IPS-15b (cell line): ENCODE results near the gene LUM.

Experiments
- H3K27me3 ChIP-seq: one replicate; pipeline ENCODE4 v1.6.1; 2013; ENCODE audit warnings: low read length; ENCODE audit not compliant: control insufficient read depth, insufficient read depth
- H3K36me3 ChIP-seq: one replicate; pipeline ENCODE4 v1.6.1; 2013; ENCODE audit warnings: low read length; ENCODE audit not compliant: control insufficient read depth, insufficient read depth
- H3K4me1 ChIP-seq: one replicate; pipeline ENCODE4 v1.6.1; 2013; ENCODE audit warnings: mild to moderate bottlenecking, low read length; ENCODE audit not compliant: control insufficient read depth, insufficient read depth
- H3K4me3 ChIP-seq: one replicate; pipeline ENCODE4 v1.5.1; 2013; ENCODE audit warnings: low read depth, low read length
- H3K9ac ChIP-seq: one replicate; pipeline ENCODE4 v1.6.1; 2013; ENCODE audit warnings: low read depth, mild to moderate bottlenecking, low read length
- H3K9me3 ChIP-seq: one replicate; pipeline ENCODE4 v1.6.1; 2013; ENCODE audit warnings: mild to moderate bottlenecking, low read length; ENCODE audit not compliant: control insufficient read depth, insufficient read depth

LUM gene

GRCh38 chr12:91070936-91071335, 40.4 kb downstream of the LUM start:
- no peaks in the 10 kb centered on the region for H3K36me3 ChIP-seq
- H3K9me3 ChIP-seq, result no peaks in the 10 kb centered on the region
- no peaks in the 10 kb centered on the region for H3K4me1 ChIP-seq
- no peak overlapping the region for H3K9ac ChIP-seq
- no peaks in the 10 kb centered on the region for H3K27me3 ChIP-seq
- H3K4me3 ChIP-seq, result no peak overlapping the region

GRCh38 chr12:91065396-91065795, 45.9 kb downstream of the LUM start:
- Histone ChIP-seq H3K4me1 (no peaks in the 10 kb centered on the region), H3K27me3 (no peaks in the 10 kb centered on the region), H3K9ac (no peak overlapping the region), H3K4me3 (no peak overlapping the region), H3K9me3 (no peaks in the 10 kb centered on the region), H3K36me3 (no peaks in the 10 kb centered on the region)

- no peaks in the 10 kb centered on the region for H3K36me3 ChIP-seq
- no peaks in the 10 kb centered on the region for H3K27me3 ChIP-seq
- no peaks in the 10 kb centered on the region for H3K4me1 ChIP-seq
- H3K9ac ChIP-seq, result no peak overlapping the region
- no peak overlapping the region for H3K4me3 ChIP-seq
- no peaks in the 10 kb centered on the region for H3K9me3 ChIP-seq
These were observed 46.7 kb downstream of the LUM start for GRCh38 chr12:91064640-91065039.

GRCh38 chr12:91061091-91061490, 50.2 kb downstream of the LUM start:
- H3K36me3 ChIP-seq, result no peaks in the 10 kb centered on the region
- H3K27me3 ChIP-seq, result no peaks in the 10 kb centered on the region

GRCh38 chr12:91059211-91059610, 52.1 kb downstream of the LUM start:
- Histone ChIP-seq H3K9ac (no peak overlapping the region), H3K9me3 (no peaks in the 10 kb centered on the region), H3K4me3 (no peak overlapping the region), H3K36me3 (no peaks in the 10 kb centered on the region), H3K27me3 (no peaks in the 10 kb centered on the region), H3K4me1 (no peaks in the 10 kb centered on the region)

More at GRCh38 chr12:91061091-91061490, 50.2 kb downstream of the LUM start:
- Histone ChIP-seq H3K9me3 (no peaks in the 10 kb centered on the region), H3K4me3 (no peak overlapping the region), H3K9ac (no peak overlapping the region), H3K4me1 (no peaks in the 10 kb centered on the region)

- Histone ChIP-seq H3K27me3 (no peaks in the 10 kb centered on the region), H3K4me3 (no peak overlapping the region), H3K36me3 (no peaks in the 10 kb centered on the region), H3K9ac (no peak overlapping the region), H3K4me1 (no peaks in the 10 kb centered on the region), H3K9me3 (no peaks in the 10 kb centered on the region)
These were observed 52.5 kb downstream of the LUM start for GRCh38 chr12:91058786-91059185.

GRCh38 chr12:91057368-91058165, 53.7 kb downstream of the LUM start, which contains the start of gene KERA:
Gene KERA (minus strand): TSS chr12:91058024. CDS start chr12:91056281, 1,743 bp downstream.
- Histone ChIP-seq H3K36me3 (no peaks in the 10 kb centered on the region), H3K9ac (no peak within 1 kb of the TSS), H3K4me1 (no peaks in the 10 kb centered on the region), H3K9me3 (no peaks in the 10 kb centered on the region), H3K27me3 (no peaks in the 10 kb centered on the region), H3K4me3 (no peak within 1 kb of the TSS)

GRCh38 chr12:91056488-91056887, 54.8 kb downstream of the LUM start:
- Histone ChIP-seq H3K27me3 (no peaks in the 10 kb centered on the region), H3K9ac (no peak overlapping the region), H3K9me3 (no peaks in the 10 kb centered on the region), H3K36me3 (no peaks in the 10 kb centered on the region), H3K4me1 (no peaks in the 10 kb centered on the region), H3K4me3 (no peak overlapping the region)

- H3K4me1 ChIP-seq, result no peaks in the 10 kb centered on the region
- H3K4me3 ChIP-seq, result no peak overlapping the region
- H3K9ac ChIP-seq, result no peak overlapping the region
- no peaks in the 10 kb centered on the region for H3K9me3 ChIP-seq
- no peaks in the 10 kb centered on the region for H3K36me3 ChIP-seq
- no peaks in the 10 kb centered on the region for H3K27me3 ChIP-seq
These were observed 55.3 kb downstream of the LUM start for GRCh38 chr12:91055976-91056375.

GRCh38 chr12:91053951-91054715, 57.2 kb downstream of the LUM start:
- H3K9me3 ChIP-seq, result no peaks in the 10 kb centered on the region
- no peak overlapping the region for H3K9ac ChIP-seq
- H3K36me3 ChIP-seq, result no peaks in the 10 kb centered on the region
- no peak overlapping the region for H3K4me3 ChIP-seq
- H3K4me1 ChIP-seq, result no peaks in the 10 kb centered on the region
- H3K27me3 ChIP-seq, result no peaks in the 10 kb centered on the region
